Measurements from ENCODE around the gene FLNB.

FLNB gene

DNA sequence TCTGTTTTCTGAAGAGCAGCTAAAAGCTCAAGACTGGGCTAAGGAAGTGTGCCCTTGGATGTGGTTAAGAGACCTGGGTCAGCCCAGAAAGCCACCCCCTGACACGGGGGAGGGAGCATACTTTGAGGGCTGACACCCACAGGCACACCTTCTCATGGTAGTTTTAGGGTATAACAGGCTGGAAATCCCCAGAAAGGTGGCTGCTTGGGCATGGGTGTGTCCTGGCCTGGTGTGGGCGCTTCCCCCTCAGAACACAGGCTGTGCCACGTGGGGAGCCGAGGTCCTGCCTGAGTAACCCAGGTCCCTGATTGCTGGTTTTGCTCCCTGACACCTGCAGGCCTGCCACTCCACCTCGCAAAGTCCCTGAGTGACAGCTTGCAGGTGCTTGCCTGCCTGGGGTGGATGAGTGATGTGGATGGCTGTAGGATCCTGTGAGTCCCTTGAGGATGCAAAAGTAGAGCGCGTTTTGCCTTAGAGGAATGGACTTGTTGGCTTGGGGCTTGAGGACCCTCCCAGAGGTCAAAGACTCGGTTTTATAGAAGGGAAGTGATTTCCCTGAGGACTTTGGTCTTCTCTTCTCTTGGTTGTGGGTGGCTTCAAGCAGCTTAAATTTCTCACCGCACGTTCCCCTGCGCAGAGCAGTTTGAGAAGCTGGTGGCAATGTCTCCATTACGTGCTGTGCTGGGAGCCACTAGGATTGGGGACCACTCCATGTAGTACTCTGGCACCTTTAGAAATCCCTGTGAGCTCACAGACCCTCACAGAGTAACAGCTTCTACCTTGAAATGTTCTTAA, 108.1 kb downstream of the FLNB start:
- no peak for DNase-seq

- DNase-seq = no peak
Observed at GRCh38 chr3:58116985-58117384, 108.8 kb downstream of the FLNB start.

DNA sequence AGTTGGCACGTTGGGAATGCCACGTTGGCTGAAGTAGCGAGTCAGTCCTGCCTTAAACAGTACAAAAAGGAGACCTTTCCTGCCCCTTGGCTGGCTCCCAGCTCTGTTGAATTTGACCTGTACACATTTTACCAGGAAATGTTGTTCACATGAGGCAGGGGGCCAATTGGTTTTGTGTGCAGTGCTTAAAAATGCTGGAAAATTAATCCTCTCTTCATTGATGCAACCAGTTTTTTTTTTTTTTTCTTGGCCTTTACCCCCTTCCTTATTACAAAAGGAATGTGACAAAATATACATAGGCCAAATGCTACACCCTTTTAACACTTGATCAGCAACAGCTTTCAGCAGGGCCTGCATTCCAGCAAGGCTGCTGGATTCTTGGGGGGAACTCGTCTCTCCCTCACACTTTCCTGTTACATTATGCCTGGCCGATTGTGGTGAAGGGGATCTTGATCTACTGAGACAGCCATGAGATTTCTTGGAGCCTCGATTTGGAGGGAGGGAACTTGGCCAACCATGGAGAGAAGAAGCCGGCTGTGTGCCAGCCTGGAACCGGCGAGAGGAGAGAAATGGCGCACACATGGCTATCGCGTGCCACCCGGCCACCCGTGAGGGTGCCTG, 109.4 kb downstream of the FLNB start:
- DNase-seq = no peak

DNA sequence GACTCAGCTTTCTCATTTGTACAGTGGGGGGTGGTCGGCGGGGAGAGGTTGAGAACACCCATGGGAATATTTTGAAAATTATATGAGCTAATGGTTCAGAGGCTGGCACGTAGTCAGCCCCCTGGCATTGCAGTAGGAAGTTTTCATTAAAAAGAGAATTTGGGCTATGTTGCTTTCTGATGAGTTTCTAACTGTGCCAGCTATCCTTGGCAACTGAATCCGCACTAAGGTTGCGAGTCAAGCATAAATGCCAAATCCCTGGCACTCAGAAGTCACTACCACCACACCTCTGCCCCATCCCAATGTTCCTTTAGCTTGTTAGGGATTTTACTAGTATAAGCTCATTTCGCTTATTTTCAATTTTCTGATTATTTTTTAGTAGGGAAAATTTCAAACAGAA, 111.0 kb downstream of the FLNB start:
- DNase-seq = no peak

- DNase-seq = no peak
Observed at GRCh38 chr3:58120075-58120812, 112.0 kb downstream of the FLNB start.

DNA sequence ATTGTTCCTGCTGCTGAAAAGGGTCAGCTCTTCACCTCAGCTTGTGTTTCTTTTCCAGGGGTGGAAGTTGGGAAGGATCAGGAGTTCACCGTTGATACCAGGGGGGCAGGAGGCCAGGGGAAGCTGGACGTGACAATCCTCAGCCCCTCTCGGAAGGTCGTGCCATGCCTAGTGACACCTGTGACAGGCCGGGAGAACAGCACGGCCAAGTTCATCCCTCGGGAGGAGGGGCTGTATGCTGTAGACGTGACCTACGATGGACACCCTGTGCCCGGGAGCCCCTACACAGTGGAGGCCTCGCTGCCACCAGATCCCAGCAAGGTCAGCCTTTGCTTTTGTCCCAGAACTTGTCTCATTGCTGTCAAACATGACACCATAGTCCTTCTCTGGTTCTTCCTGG, 113.0 kb downstream of the FLNB start:
- DNase-seq = no peak

GRCh38 chr3:58122936-58123700, 114.9 kb downstream of the FLNB start:
- no peak for DNase-seq

- DNase-seq = no peak
Observed at GRCh38 chr3:58124387-58124786, 116.2 kb downstream of the FLNB start.

DNA sequence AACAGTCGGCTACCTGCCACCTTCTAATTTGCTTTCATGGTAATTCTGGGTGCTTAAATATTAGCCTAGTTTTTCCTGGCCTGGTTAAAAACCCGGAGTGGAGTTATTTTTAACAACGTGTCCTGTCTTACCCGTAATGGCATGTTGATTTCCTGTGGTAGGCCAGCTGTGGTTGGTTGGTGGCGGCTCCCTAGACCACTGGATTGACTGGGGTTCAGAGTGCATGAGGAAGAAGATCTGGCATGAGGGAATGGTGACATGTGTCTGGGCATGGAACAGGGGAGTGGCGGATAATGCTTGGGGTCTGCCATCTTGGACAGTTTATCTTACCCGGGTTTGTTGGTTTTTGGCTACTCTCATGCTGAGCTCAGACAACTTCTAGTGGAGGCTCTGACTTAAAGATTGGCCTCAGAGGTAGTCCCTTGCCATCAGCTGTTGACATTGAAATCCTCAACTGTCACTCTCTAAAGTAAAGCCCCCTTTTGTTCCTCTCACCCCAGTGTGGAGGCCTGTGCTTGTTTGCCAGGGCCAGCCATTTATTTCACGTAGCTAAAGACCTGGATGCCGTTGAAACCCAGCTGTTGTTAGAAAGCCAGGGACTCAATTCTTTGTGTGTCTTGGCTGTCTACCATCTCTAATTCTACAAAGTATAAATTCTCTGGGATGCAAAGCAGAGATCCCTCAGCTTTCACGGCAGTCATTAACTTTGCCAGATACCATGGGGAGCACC, 121.0 kb downstream of the FLNB start:
- DNase-seq = no peak

DNA sequence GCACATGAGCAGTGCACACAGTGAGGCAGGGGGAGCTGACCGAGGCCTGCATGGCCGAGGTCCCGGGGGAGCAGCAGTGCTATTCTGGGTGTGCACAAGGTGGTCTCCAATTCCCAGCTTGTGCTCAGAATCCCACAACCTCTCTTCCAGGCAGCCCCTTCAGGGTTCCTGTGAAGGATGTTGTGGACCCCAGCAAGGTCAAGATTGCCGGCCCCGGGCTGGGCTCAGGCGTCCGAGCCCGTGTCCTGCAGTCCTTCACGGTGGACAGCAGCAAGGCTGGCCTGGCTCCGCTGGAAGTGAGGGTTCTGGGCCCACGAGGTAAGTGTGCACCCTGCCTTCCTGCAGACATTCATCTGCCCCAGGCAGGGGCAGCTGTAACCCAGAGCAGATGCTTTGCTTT, 122.4 kb downstream of the FLNB start:
- DNase-seq = no peak

DNA sequence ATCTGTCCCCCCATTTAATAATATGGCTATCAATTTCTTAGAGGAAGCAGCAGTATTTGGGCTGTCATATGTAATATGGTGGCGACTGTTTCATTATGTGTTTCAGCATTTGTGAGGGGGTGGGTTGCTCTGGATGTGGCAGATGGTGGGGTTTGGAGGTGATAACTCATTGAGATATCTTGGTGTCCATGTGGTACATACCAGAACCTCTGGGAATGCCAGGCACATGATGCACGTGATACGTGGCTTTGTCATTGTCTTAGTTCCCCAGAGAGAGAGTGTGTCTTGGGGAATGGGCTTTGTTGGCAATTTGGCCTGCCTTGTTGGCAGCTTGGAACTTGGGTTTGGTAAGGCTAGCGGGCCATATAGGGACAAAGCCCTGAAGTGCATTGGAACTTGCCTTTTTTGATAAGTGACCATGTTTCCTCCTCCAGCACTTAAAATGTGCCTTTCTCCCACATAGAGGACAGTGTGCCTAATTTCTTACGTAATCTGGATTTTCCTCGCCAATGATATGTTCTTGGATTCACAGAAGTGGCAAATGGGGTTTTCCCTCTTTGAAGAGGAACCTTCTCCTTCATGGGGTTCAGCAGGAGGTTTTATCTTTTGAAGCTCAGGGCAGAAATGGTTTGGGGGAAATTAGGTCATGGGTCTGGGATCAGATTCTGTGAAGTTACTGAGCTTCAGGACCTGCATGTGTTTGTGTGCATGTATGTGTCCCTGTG, 123.0 kb downstream of the FLNB start:
- no peak for DNase-seq

GRCh38 chr3:58132850-58133249, 124.6 kb downstream of the FLNB start:
- no peak for DNase-seq

GRCh38 chr3:58134468-58134867, 126.2 kb downstream of the FLNB start:
- no peak for DNase-seq

- no peak for DNase-seq
Observed at GRCh38 chr3:58135712-58136543, 127.7 kb downstream of the FLNB start.

- DNase-seq = no peak
Observed at GRCh38 chr3:58137306-58137705, 129.1 kb downstream of the FLNB start.

- no peak for DNase-seq
Observed at GRCh38 chr3:58141766-58142345, 133.6 kb downstream of the FLNB start.

- no peak for DNase-seq
Observed at GRCh38 chr3:58143417-58144055, 135.3 kb downstream of the FLNB start.

- no peak for DNase-seq
Observed at GRCh38 chr3:58144478-58145325, 136.5 kb downstream of the FLNB start.

DNA sequence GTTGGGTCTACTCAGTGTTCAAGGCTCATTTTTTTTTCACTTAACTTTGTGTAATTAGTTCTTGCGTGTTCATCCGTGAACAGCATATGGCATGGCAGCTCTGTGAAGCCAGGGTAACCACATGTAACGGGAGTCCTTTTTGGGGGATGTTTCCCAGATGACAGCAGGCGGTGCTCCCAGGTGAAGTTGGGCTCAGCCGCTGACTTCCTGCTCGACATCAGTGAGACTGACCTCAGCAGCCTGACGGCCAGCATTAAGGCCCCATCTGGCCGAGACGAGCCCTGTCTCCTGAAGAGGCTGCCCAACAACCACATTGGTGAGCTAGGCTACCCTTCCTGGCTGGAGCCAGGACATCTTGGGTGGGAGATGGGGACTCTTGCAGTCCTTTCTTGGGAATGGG, 139.8 kb downstream of the FLNB start:
- no peak for DNase-seq
